ENCODE measurements around the gene PCYT1A.
"Not testable (repeated sequence)": the region's sequence is repeated elsewhere in the genome, so short reads cannot be mapped to it uniquely, and the experiment has no call there.

The PCYT1A gene

GRCh38 chr3:196198771-196199753 lies 88.5 kb downstream of the PCYT1A start:
- H3K27ac Mint-ChIP-seq = peak overlapping the region; percentile 36
- no peaks in the 10 kb centered on the region for H3K27me3 Mint-ChIP-seq
- peaks cover 34% of the 10 kb centered on the region for H3K4me1 Mint-ChIP-seq
- no peak overlapping the region for H3K4me3 Mint-ChIP-seq
- H3K9me3 Mint-ChIP-seq = no peaks in the 10 kb centered on the region
- ATAC-seq = no peak
- H3K36me3 Mint-ChIP-seq = no peaks in the 10 kb centered on the region

- Mint-ChIP-seq H3K36me3 (no peaks in the 10 kb centered on the region), H3K9me3 (no peaks in the 10 kb centered on the region), H3K4me1 (peaks cover 32% of the 10 kb centered on the region), H3K27me3 (no peaks in the 10 kb centered on the region), H3K27ac (peak overlapping the region; percentile 36), H3K4me3 (no peak overlapping the region)
- ATAC-seq = no peak
These were observed 89.3 kb downstream of the PCYT1A start for GRCh38 chr3:196198081-196198675.

GRCh38 chr3:196197524-196197923 lies 90.0 kb downstream of the PCYT1A start:
- H3K27ac Mint-ChIP-seq = no peak overlapping the region
- ATAC-seq = no peak
- H3K4me1 Mint-ChIP-seq = peaks cover 32% of the 10 kb centered on the region
- no peaks in the 10 kb centered on the region for H3K27me3 Mint-ChIP-seq
- H3K36me3 Mint-ChIP-seq = no peaks in the 10 kb centered on the region
- no peaks in the 10 kb centered on the region for H3K9me3 Mint-ChIP-seq
- no peak overlapping the region for H3K4me3 Mint-ChIP-seq

GRCh38 chr3:196195664-196196265 lies 91.8 kb downstream of the PCYT1A start:
- H3K4me3 Mint-ChIP-seq = no peak overlapping the region
- H3K9me3 Mint-ChIP-seq = no peaks in the 10 kb centered on the region
- H3K27ac Mint-ChIP-seq = peak overlapping the region; percentile 98
- no peaks in the 10 kb centered on the region for H3K36me3 Mint-ChIP-seq
- no peak for ATAC-seq
- H3K4me1 Mint-ChIP-seq = peaks cover 41% of the 10 kb centered on the region
- H3K27me3 Mint-ChIP-seq = no peaks in the 10 kb centered on the region

- peak overlapping the region; percentile 98 for H3K27ac Mint-ChIP-seq
- H3K36me3 Mint-ChIP-seq = no peaks in the 10 kb centered on the region
- no peaks in the 10 kb centered on the region for H3K9me3 Mint-ChIP-seq
- no peaks in the 10 kb centered on the region for H3K27me3 Mint-ChIP-seq
- H3K4me1 Mint-ChIP-seq = peaks cover 52% of the 10 kb centered on the region
- ATAC-seq = no peak
- H3K4me3 Mint-ChIP-seq = no peak overlapping the region
These were observed 93.0 kb downstream of the PCYT1A start for GRCh38 chr3:196194542-196194915.

- peaks cover 58% of the 10 kb centered on the region for H3K4me1 Mint-ChIP-seq
- peak overlapping the region; percentile 98 for H3K27ac Mint-ChIP-seq
- ATAC-seq = no peak
- no peak overlapping the region for H3K4me3 Mint-ChIP-seq
- H3K36me3 Mint-ChIP-seq = no peaks in the 10 kb centered on the region
- no peaks in the 10 kb centered on the region for H3K27me3 Mint-ChIP-seq
- H3K9me3 Mint-ChIP-seq = no peaks in the 10 kb centered on the region
These were observed 93.6 kb downstream of the PCYT1A start for GRCh38 chr3:196193736-196194541.

GRCh38 chr3:196193133-196193735 lies 94.3 kb downstream of the PCYT1A start:
- H3K27ac Mint-ChIP-seq = peak overlapping the region; percentile 98
- H3K27me3 Mint-ChIP-seq = no peaks in the 10 kb centered on the region
- no peak for ATAC-seq
- no peaks in the 10 kb centered on the region for H3K36me3 Mint-ChIP-seq
- H3K4me1 Mint-ChIP-seq = peaks cover 61% of the 10 kb centered on the region
- H3K9me3 Mint-ChIP-seq = no peaks in the 10 kb centered on the region
- H3K4me3 Mint-ChIP-seq = peak overlapping the region; percentile 76

GRCh38 chr3:196192524-196193051 lies 94.9 kb downstream of the PCYT1A start:
- peak overlapping the region; percentile 76 for H3K4me3 Mint-ChIP-seq
- no peaks in the 10 kb centered on the region for H3K9me3 Mint-ChIP-seq
- peak overlapping the region; percentile 98 for H3K27ac Mint-ChIP-seq
- ATAC-seq = peak; percentile 76
- H3K4me1 Mint-ChIP-seq = peaks cover 61% of the 10 kb centered on the region
- no peaks in the 10 kb centered on the region for H3K27me3 Mint-ChIP-seq
- no peaks in the 10 kb centered on the region for H3K36me3 Mint-ChIP-seq

- Mint-ChIP-seq H3K4me1 (peaks cover 63% of the 10 kb centered on the region), H3K27ac (peak overlapping the region; percentile 98), H3K9me3 (no peaks in the 10 kb centered on the region), H3K4me3 (peak overlapping the region; percentile 76), H3K27me3 (no peaks in the 10 kb centered on the region), H3K36me3 (no peaks in the 10 kb centered on the region)
- peak; percentile 80 for ATAC-seq
These were observed 95.4 kb downstream of the PCYT1A start for GRCh38 chr3:196192036-196192523.

- Mint-ChIP-seq H3K4me1 (peaks cover 60% of the 10 kb centered on the region), H3K36me3 (no peaks in the 10 kb centered on the region), H3K27ac (peak overlapping the region; percentile 98), H3K9me3 (no peaks in the 10 kb centered on the region), H3K27me3 (no peaks in the 10 kb centered on the region), H3K4me3 (no peak overlapping the region)
- no peak for ATAC-seq
These were observed 97.8 kb downstream of the PCYT1A start for GRCh38 chr3:196189566-196190347.

GRCh38 chr3:196186651-196187573 lies 100.6 kb downstream of the PCYT1A start:
- H3K4me1 Mint-ChIP-seq = peaks cover 61% of the 10 kb centered on the region
- no peaks in the 10 kb centered on the region for H3K27me3 Mint-ChIP-seq
- peak; percentile 73 for ATAC-seq
- peak overlapping the region; percentile 71 for H3K4me3 Mint-ChIP-seq
- H3K27ac Mint-ChIP-seq = peak overlapping the region; percentile 93
- H3K9me3 Mint-ChIP-seq = no peaks in the 10 kb centered on the region
- no peaks in the 10 kb centered on the region for H3K36me3 Mint-ChIP-seq

- H3K36me3 Mint-ChIP-seq = no peaks in the 10 kb centered on the region
- ATAC-seq = no peak
- H3K4me1 Mint-ChIP-seq = peaks cover 53% of the 10 kb centered on the region
- H3K9me3 Mint-ChIP-seq = no peaks in the 10 kb centered on the region
- H3K27ac Mint-ChIP-seq = no peak overlapping the region
- no peak overlapping the region for H3K4me3 Mint-ChIP-seq
- no peaks in the 10 kb centered on the region for H3K27me3 Mint-ChIP-seq
These were observed 102.6 kb downstream of the PCYT1A start for GRCh38 chr3:196184881-196185280.

GRCh38 chr3:196184169-196184432 lies 103.4 kb downstream of the PCYT1A start:
- not testable (repeated sequence) for ATAC-seq, H3K9me3 Mint-ChIP-seq, H3K36me3 Mint-ChIP-seq, H3K27me3 Mint-ChIP-seq, H3K4me3 Mint-ChIP-seq
- peak overlapping the region; percentile 97 for H3K27ac Mint-ChIP-seq
- H3K4me1 Mint-ChIP-seq = peaks cover 53% of the 10 kb centered on the region

Measured in stimulated activated memory B cell treated with anti-CD40 and anti-IgM and Interleukin-4, amounts not matched to agents 10 μg/mL and 1 μg/mL and 100 μg/mL, for 72 hours (primary cell).